OCI-LY7 (cell line): ENCODE data around the gene LRRC47. TPM values are rescaled to one million over a fixed set of nuclear protein-coding genes. Genes with fewer than 3 reads are reported as not detected.
A peak's percentile ranks its signal among the peaks of the same experiment; 100 is the strongest.

Experiments
- BruUV-seq: library from RNA; stranded (reverse); fragments of 400-500 nt; replicated peaks from 2 replicates; lab custom pipeline; 2021; lab: Mats Ljungman, UMichigan
- CTCF ChIA-PET: fragments of 300-600 bp; sonication (Branson Sonifier 250); formaldehyde crosslinking; loops from one replicate; lab custom pipeline; 2022; ENCODE audit warnings: antibody characterized with exemption; ENCODE audit not compliant: unreplicated experiment; lab: Charles Lee
- POLR2A ChIA-PET: fragments of 300-600 bp; sonication (Branson Sonifier 250); formaldehyde crosslinking; loops from one replicate; lab custom pipeline; 2022; ENCODE audit warnings: antibody characterized with exemption; lab: Charles Lee
- DNase-seq: peaks from one replicate; pipeline ENCODE4 v3.0.0-alpha.2; 2015; ENCODE audit warnings: low spot score
- H2AFZ ChIP-seq: fragments of 200-600 bp; sonication (generic), shearing (Covaris generic); 2 replicates; pipeline ENCODE4 v1.6.1; 2014; ENCODE audit warnings: mild to moderate bottlenecking, antibody characterized with exemption, low read length, moderate library complexity
- H3K27ac ChIP-seq: fragments of 200-600 bp; sonication (generic); 2 replicates; pipeline ENCODE4 v1.5.1; 2014; ENCODE audit warnings: mixed run types, low read depth, mild to moderate bottlenecking, moderate library complexity, low read length, inconsistent platforms; ENCODE audit not compliant: poor library complexity, severe bottlenecking
- H3K36me3 ChIP-seq: fragments of 200-600 bp; sonication (generic); 2 replicates; pipeline ENCODE4 v1.6.1; 2014; ENCODE audit warnings: mild to moderate bottlenecking, antibody characterized with exemption, low read length, moderate library complexity, mixed read lengths; ENCODE audit not compliant: insufficient read depth
- H3K4me1 ChIP-seq: fragments of 200-600 bp; sonication (generic); 2 replicates; pipeline ENCODE4 v1.5.1; 2014; ENCODE audit warnings: mild to moderate bottlenecking, low read length; ENCODE audit not compliant: insufficient read depth, poor library complexity, severe bottlenecking
- H3K4me2 ChIP-seq: fragments of 200-600 bp; sonication (generic); 2 replicates; pipeline ENCODE4 v1.6.1; 2014; ENCODE audit warnings: mild to moderate bottlenecking, low read length
- H3K4me3 ChIP-seq: fragments of 200-600 bp; sonication (generic); 2 replicates; pipeline ENCODE4 v1.5.1; 2014; ENCODE audit warnings: mild to moderate bottlenecking, low read depth, low read length; ENCODE audit not compliant: poor library complexity, severe bottlenecking
- H3K79me2 ChIP-seq: fragments of 200-600 bp; sonication (generic); 2 replicates; pipeline ENCODE4 v1.6.1; 2016; ENCODE audit warnings: low read depth, mild to moderate bottlenecking, low read length, moderate library complexity, mixed read lengths; ENCODE audit not compliant: insufficient read depth
- H3K9me2 ChIP-seq: fragments of 200-600 bp; sonication (generic); 2 replicates; pipeline ENCODE4 v1.6.1; 2016; ENCODE audit warnings: mild to moderate bottlenecking, low read length, mixed read lengths; ENCODE audit not compliant: insufficient read depth
- H3K9me3 ChIP-seq: fragments of 200-600 bp; sonication (generic); 2 replicates; pipeline ENCODE4 v1.6.1; 2014; ENCODE audit warnings: mild to moderate bottlenecking, mixed run types, low read length, mixed read lengths
- H4K20me1 ChIP-seq: fragments of 200-600 bp; sonication (generic); 2 replicates; pipeline ENCODE4 v1.6.1; 2014; ENCODE audit warnings: mild to moderate bottlenecking, antibody characterized with exemption, low read length, moderate library complexity, mixed read lengths; ENCODE audit not compliant: insufficient read depth
- EZH2phosphoT487 ChIP-seq: fragments of 200-600 bp; sonication (generic); IDR thresholded peaks from 2 replicates; pipeline ENCODE4 v1.6.1; 2018; ENCODE audit warnings: low read depth, borderline replicate concordance, mild to moderate bottlenecking, mixed run types, antibody characterized with exemption, low read length, moderate library complexity, mixed read lengths
- intact Hi-C: fragments of 100-400 bp; cut with micrococcal nuclease; formaldehyde crosslinking; loops from one replicate; pipeline ENCODE4 v1.10.0; 2022; ENCODE audit not compliant: unreplicated experiment
- total RNA-seq, 2 experiments: library from RNA; depleted of rRNA in 1 of 2; stranded (reverse); fragments of >200 nt in 1 of 2; shearing (Covaris generic) in 1 of 2; gene quantifications; 2 replicates each; pipeline ENCODE4 v1.2.3, GENCODE V29; 2014 to 2022
- TF ChIP-seq, protein P1 (sequence below): fragments of 200-600 bp; sonication (generic); conservative IDR thresholded peaks from 2 replicates; pipeline ENCODE4 v1.5.1; 2014; ENCODE audit warnings: mild to moderate bottlenecking, antibody characterized with exemption, low read length, moderate library complexity, mixed read lengths

The LRRC47 gene
- total RNA-seq, 2 experiments from 2014 or later: 36.4 to 49.1 TPM

DNA sequence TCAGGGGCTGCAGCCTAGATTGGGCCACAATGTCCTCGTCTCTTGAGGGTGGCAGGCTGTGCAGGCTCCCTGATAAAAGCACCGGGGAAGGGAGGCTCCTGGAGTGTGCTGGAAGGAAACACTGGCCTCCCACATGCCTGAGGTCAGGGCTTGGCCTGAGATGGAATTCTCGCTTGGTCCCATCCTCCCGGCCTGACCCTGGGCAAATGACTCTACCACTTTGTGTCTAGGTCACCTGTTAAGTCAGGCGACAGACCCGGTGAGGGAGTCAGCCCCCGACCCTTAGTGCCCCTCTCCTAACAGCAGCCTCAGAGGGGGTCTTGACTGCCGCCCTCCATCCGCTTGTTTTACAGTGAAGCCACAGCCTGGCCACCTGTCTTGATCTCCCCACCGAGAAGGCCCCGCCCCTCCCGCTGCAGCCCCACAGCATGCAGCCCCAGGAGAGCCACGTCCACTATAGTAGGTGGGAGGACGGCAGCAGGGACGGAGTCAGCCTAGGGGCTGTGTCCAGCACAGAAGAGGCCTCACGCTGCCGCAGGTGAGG lies 21.3 kb downstream of the LRRC47 start:
- Histone ChIP-seq H3K27ac (no peak overlapping the region), H3K9me3 (no peaks in the 10 kb centered on the region), H3K4me3 (no peak overlapping the region), H4K20me1 (no peaks in the 10 kb centered on the region), H3K4me1 (peaks cover 22% of the 10 kb centered on the region), H2AFZ (no peak overlapping the region), H3K36me3 (peaks cover 16% of the 10 kb centered on the region), H3K79me2 (no peaks in the 10 kb centered on the region), H3K4me2 (peak overlapping the region; percentile 8; the same call in 1 of the 2 replicates), H3K9me2 (no peaks in the 10 kb centered on the region)
- ChIA-PET CTCF (no interaction called here), POLR2A (no interaction called here)
- no peak for TF ChIP-seq EZH2phosphoT487
- TF ChIP-seq, protein P1, sequence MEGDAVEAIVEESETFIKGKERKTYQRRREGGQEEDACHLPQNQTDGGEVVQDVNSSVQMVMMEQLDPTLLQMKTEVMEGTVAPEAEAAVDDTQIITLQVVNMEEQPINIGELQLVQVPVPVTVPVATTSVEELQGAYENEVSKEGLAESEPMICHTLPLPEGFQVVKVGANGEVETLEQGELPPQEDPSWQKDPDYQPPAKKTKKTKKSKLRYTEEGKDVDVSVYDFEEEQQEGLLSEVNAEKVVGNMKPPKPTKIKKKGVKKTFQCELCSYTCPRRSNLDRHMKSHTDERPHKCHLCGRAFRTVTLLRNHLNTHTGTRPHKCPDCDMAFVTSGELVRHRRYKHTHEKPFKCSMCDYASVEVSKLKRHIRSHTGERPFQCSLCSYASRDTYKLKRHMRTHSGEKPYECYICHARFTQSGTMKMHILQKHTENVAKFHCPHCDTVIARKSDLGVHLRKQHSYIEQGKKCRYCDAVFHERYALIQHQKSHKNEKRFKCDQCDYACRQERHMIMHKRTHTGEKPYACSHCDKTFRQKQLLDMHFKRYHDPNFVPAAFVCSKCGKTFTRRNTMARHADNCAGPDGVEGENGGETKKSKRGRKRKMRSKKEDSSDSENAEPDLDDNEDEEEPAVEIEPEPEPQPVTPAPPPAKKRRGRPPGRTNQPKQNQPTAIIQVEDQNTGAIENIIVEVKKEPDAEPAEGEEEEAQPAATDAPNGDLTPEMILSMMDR: no peak
- DNase-seq: no peak
- BruUV-seq: no TSS peak
- intact Hi-C loops: loop anchor here (5.0 kb wide), 1 partner anchor 127 kb away; the partner anchor contains the start of gene C1orf174

DNA sequence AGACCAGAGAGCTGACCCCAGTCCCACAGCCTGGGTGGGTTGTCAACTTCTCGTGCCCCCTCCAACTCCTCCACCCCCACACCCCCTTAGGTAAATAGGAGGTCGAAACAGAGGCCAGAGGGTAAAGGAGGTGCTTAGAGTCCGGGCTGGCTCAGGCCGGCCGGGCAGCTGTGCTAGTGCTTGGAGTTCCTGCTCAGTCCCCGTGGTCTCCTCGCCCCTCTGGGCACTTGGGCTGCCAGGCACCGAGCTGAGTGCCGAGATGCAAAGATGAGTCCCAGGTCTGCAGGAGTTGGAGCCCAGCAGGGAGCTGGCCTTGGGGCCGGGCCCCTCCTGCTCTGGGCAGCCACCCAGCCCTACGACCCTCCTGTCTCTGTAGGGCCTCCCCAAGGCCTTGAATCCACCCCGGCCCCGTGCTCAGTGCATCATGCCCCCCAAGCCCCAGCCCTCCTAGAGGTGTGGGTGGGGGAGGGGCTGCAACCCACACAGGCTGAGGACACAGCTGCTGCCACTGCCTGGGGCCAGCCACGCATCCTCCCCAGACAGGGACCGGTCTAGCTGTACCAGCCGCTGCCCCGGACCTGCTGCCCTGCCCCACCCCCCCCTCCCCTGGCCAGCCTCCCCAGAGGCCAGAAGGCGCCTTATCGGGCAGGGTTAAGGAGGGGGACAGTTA lies 21.9 kb downstream of the LRRC47 start:
- H3K36me3 ChIP-seq: peaks cover 10% of the 10 kb centered on the region
- no peak overlapping the region for H3K4me2 ChIP-seq
- ChIA-PET POLR2A (interaction anchor here (1.4 kb wide), 1 partner anchor 129 kb away, joined by 3 read pairs; no protein-coding TSS in a partner anchor), CTCF (no interaction called here)
- H4K20me1 ChIP-seq: no peaks in the 10 kb centered on the region
- peaks cover 22% of the 10 kb centered on the region for H3K4me1 ChIP-seq
- TF ChIP-seq, protein P1: no peak
- no peak for TF ChIP-seq EZH2phosphoT487
- H3K4me3 ChIP-seq: no peak overlapping the region
- no TSS peak for BruUV-seq
- intact Hi-C loops: loop anchor here (5.0 kb wide), 1 partner anchor 128 kb away; the partner anchor contains the start of gene C1orf174
- DNase-seq: no peak
- no peak overlapping the region for H3K27ac ChIP-seq
- no peaks in the 10 kb centered on the region for H3K79me2 ChIP-seq
- no peaks in the 10 kb centered on the region for H3K9me2 ChIP-seq
- H2AFZ ChIP-seq: no peak overlapping the region
- H3K9me3 ChIP-seq: no peaks in the 10 kb centered on the region
